ENCODE measurements around the gene VPS35. TPM values are rescaled to one million over a fixed set of nuclear protein-coding genes. Genes with fewer than 3 reads are reported as not detected.

The VPS35 gene
- total and polyA plus RNA-seq, 9 donors = 27.6 to 92.0 (median 72.8) TPM

DNA sequence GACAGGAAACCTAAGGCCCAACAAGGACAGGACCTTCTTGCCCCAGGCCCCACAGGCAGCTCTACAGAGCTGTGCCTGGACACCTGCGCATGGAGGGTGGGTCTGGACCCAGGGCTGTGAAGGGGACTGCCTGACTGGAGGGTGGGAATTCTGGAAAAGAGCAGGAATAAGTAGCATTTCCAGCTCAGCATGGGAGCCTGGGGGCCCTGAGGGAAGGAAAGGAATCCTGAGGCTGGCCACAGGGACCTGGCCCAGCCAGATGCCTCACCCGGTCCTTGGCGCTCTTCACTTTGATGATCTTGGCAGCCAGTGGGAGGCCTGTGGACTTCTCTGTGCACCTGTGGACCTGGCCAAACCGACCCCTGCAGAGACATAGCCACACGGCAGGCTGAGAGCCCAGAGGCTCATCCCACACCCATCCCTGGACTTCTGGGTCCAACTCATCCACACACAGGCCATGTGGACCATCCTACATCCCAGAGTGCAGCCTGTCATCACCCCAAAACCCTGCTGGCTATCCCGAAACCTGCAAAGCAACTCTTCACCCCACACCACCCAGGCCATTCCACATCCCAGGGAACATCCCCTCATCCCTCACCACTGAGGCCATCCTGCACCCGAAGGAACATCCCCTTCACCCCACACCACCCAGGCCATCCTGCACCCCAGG, 40.5 kb upstream of the VPS35 start:
- no peaks in the 10 kb centered on the region for H3K9me3 ChIP-seq
- intact Hi-C loops (cut with DNase I) = no loop called here
- DNase-seq = no peak
- no peak overlapping the region for H3K4me3 ChIP-seq
- no peaks in the 10 kb centered on the region for H3K27me3 ChIP-seq
- no peaks in the 10 kb centered on the region for H3K36me3 ChIP-seq
- TF ChIP-seq EP300 (IDR thresholded peaks at IDR 0.05) (no peak), POLR2A (IDR thresholded peaks at IDR 0.05) (no peak), CTCF (IDR thresholded peaks at IDR 0.05) (no peak)
- H3K4me1 ChIP-seq (ENCODE audit: insufficient read depth) = no peaks in the 10 kb centered on the region
- H3K27ac ChIP-seq = no peak overlapping the region
- WGBS, 3 donors = 86 to 92% (median 91%) methylated on average over 7 of the region's 7 CpGs

DNA sequence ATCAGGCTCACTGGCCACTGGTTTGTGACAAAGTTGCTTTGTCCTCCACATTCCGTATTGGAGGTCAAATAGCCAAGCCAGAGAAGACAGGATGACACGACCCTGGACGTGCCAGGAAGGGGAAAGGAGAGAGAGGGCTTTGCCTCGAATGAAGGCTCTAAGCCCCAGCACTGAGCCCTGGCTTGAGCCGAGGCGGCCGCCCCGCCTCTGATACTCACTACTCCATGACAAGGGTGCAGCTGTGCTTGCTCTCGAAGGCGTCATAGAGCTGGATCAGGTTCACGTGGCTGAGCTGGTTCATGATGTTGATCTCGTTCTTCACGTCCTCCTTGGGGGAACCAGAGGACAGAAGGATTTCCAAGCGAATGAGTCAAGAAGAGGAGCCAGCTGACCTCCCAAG, 39.8 kb upstream of the VPS35 start:
- intact Hi-C loops (cut with DNase I) = no loop called here
- TF ChIP-seq POLR2A (IDR thresholded peaks at IDR 0.05) (no peak), CTCF (IDR thresholded peaks at IDR 0.05) (no peak), EP300 (IDR thresholded peaks at IDR 0.05) (no peak)
- Histone ChIP-seq H3K27ac (no peak overlapping the region), H3K27me3 (no peaks in the 10 kb centered on the region), H3K4me3 (no peak overlapping the region), H3K4me1 (ENCODE audit: insufficient read depth) (no peaks in the 10 kb centered on the region), H3K36me3 (no peaks in the 10 kb centered on the region), H3K9me3 (no peaks in the 10 kb centered on the region)
- WGBS, 3 donors = 85 to 86% (median 85%) methylated on average over 14 of the region's 14 CpGs
- DNase-seq = no peak

GRCh38 chr16:46727630-46728029, 38.7 kb upstream of the VPS35 start:
- H3K4me1 ChIP-seq (ENCODE audit: insufficient read depth) = no peaks in the 10 kb centered on the region
- no peak overlapping the region for H3K27ac ChIP-seq
- no peak overlapping the region for H3K4me3 ChIP-seq
- no peaks in the 10 kb centered on the region for H3K9me3 ChIP-seq
- DNase-seq = no peak
- TF ChIP-seq EP300 (IDR thresholded peaks at IDR 0.05) (no peak), CTCF (IDR thresholded peaks at IDR 0.05) (no peak), POLR2A (IDR thresholded peaks at IDR 0.05) (no peak)
- no peaks in the 10 kb centered on the region for H3K27me3 ChIP-seq
- intact Hi-C loops (cut with DNase I) = no loop called here
- no peaks in the 10 kb centered on the region for H3K36me3 ChIP-seq
- 87 to 92% (median 89%) methylated on average over 9 of the region's 9 CpGs for WGBS, 3 donors

GRCh38 chr16:46727184-46727583, 38.2 kb upstream of the VPS35 start:
- Histone ChIP-seq H3K27ac (no peak overlapping the region), H3K4me1 (ENCODE audit: insufficient read depth) (no peaks in the 10 kb centered on the region), H3K27me3 (no peaks in the 10 kb centered on the region), H3K36me3 (no peaks in the 10 kb centered on the region), H3K9me3 (no peaks in the 10 kb centered on the region), H3K4me3 (no peak overlapping the region)
- no peak for DNase-seq
- intact Hi-C loops (cut with DNase I) = no loop called here
- TF ChIP-seq POLR2A (IDR thresholded peaks at IDR 0.05) (no peak), CTCF (IDR thresholded peaks at IDR 0.05) (no peak), EP300 (IDR thresholded peaks at IDR 0.05) (no peak)
- 84 to 95% (median 93%) methylated on average over 6 to 7 of the region's 7 CpGs for WGBS, 3 donors

Measured in ovary (tissue), 9 donors.